Osteocyte (in vitro differentiated cells): ENCODE data around the gene GLG1. TPM values are rescaled to one million over a fixed set of nuclear protein-coding genes. Genes with fewer than 3 reads are reported as not detected.

Source experiments
- DNase-seq: peaks from one replicate; pipeline ENCODE4 v3.0.0; 2021; ENCODE audit warnings: mixed read lengths; ENCODE audit not compliant: unreplicated experiment; ENCODE audit errors: extremely low spot score
- H3K27ac Mint-ChIP-seq: one replicate; pipeline ENCODE4 v1.8.0; 2021; ENCODE audit warnings: mild to moderate bottlenecking, mixed read lengths; ENCODE audit not compliant: unreplicated experiment
- H3K27me3 Mint-ChIP-seq: one replicate; pipeline ENCODE4 v1.8.0; 2021; ENCODE audit warnings: mixed read lengths; ENCODE audit not compliant: unreplicated experiment
- H3K36me3 Mint-ChIP-seq: one replicate; pipeline ENCODE4 v1.8.0; 2021; ENCODE audit warnings: mixed read lengths; ENCODE audit not compliant: unreplicated experiment
- H3K4me1 Mint-ChIP-seq: one replicate; pipeline ENCODE4 v1.8.0; 2021; ENCODE audit warnings: mixed read lengths; ENCODE audit not compliant: unreplicated experiment
- H3K4me3 Mint-ChIP-seq: one replicate; pipeline ENCODE4 v1.8.0; 2021; ENCODE audit warnings: mild to moderate bottlenecking, moderate library complexity, mixed read lengths; ENCODE audit not compliant: unreplicated experiment
- H3K9me3 Mint-ChIP-seq: one replicate; pipeline ENCODE4 v1.8.0; 2021; ENCODE audit warnings: mixed read lengths; ENCODE audit not compliant: unreplicated experiment
- total RNA-seq: library from RNA; stranded (reverse); gene quantifications from 2 replicates; pipeline ENCODE4 v1.2.1, GENCODE V29; 2021
- TF ChIP-seq, protein P1 (sequence below): fragments of 200-600 bp; sonication (generic); IDR thresholded peaks from 2 replicates; pipeline ENCODE4 v1.5.0; 2021; ENCODE audit warnings: antibody characterized with exemption, mild to moderate bottlenecking, moderate library complexity

Gene GLG1
- total RNA-seq, 1 donor from 2014 or later = 241 TPM

DNA sequence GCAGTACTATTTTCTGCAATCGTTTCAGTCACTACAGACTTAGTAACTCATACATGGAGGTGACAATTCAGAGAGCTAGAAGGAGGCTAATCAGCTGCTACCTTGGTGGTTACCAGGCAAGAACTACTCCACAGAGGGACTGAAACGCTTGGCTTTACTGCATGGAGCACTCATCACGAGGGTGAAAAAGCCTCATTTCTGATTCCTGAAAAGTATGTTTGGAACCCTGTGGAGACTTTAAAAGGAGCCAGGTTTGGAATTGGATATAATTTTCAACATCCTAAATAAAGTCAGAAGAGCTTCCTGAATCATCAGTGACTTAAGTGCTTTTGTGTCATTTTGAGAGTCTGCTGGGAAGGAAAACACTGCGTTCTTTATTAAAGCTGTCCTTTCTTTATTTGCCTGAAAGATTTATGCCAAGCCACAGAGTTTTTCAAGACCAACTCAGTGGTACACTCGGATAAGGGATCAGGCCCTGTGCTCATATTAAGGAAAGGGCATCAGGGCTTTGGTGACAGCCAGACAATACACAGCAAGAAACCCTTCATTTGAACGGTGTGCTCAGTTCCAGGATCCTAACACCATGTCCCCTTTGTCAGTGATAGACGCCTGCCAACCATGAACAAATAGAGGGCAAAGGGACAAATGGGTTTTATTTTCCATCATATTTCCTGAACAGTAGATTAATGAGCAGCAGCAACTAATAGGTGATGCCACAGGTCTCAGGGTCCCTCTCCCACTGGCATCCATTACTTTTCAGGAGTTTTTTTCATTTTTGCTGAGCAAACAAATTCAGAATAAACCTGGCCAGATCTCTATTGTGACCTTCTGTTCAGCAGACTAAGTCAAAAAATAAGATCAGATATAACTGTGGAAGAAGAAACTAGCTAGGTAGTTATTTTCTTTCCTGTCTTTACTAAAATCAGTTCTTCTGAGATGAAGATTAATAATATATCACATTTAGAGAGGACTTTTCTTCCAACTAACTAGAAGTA lies 105.1 kb downstream of the GLG1 start:
- no peak overlapping the region for H3K27ac Mint-ChIP-seq
- TF ChIP-seq, protein P1, sequence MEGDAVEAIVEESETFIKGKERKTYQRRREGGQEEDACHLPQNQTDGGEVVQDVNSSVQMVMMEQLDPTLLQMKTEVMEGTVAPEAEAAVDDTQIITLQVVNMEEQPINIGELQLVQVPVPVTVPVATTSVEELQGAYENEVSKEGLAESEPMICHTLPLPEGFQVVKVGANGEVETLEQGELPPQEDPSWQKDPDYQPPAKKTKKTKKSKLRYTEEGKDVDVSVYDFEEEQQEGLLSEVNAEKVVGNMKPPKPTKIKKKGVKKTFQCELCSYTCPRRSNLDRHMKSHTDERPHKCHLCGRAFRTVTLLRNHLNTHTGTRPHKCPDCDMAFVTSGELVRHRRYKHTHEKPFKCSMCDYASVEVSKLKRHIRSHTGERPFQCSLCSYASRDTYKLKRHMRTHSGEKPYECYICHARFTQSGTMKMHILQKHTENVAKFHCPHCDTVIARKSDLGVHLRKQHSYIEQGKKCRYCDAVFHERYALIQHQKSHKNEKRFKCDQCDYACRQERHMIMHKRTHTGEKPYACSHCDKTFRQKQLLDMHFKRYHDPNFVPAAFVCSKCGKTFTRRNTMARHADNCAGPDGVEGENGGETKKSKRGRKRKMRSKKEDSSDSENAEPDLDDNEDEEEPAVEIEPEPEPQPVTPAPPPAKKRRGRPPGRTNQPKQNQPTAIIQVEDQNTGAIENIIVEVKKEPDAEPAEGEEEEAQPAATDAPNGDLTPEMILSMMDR = no peak
- peaks cover 15% of the 10 kb centered on the region for H3K4me1 Mint-ChIP-seq
- H3K4me3 Mint-ChIP-seq = no peak overlapping the region
- H3K9me3 Mint-ChIP-seq = no peaks in the 10 kb centered on the region
- DNase-seq = no peak
- no peaks in the 10 kb centered on the region for H3K27me3 Mint-ChIP-seq
- H3K36me3 Mint-ChIP-seq = peaks cover 16% of the 10 kb centered on the region

DNA sequence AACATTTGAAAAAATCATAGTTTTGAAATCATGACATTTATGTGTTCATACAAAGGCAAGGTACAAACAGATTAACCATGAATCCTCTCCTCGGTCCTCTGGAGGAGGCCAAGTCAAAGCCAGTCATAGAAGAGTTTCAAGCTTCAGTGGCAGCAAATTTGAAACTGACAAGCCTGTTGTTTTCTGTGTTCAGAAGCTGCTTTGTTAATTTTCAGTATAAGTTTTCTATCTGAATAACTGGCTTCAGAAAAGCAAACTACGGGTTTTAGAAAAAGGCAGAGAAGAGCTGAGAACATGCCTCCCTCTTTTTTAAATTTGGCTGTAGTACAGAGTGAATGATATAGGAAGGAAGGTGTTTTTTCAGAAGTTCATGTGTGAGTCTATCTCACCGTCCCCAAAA lies 106.0 kb downstream of the GLG1 start:
- Mint-ChIP-seq H3K27me3 (no peaks in the 10 kb centered on the region), H3K4me1 (peaks cover 13% of the 10 kb centered on the region), H3K4me3 (no peak overlapping the region), H3K9me3 (no peaks in the 10 kb centered on the region), H3K27ac (no peak overlapping the region), H3K36me3 (peaks cover 18% of the 10 kb centered on the region)
- DNase-seq = no peak
- TF ChIP-seq, protein P1 = no peak

DNA sequence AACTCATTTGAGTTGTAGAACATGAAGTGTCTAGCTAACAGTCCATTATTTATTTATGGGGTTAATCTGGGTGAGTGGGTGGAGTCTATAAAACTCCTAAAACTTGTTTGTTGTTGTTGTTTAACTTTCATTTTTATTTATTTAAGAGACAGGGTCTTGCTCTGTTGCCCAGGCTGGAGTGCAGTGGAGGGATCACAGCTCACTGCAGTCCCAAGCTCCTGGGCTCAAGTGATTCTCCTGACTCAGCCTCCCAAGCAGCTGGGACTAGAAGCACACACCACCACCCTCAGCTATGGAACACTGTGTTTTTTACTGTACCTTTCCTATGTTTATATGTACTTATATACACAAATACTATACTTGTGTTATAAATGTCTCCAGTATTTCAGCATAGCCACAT lies 107.8 kb downstream of the GLG1 start:
- TF ChIP-seq, protein P1 = no peak
- Mint-ChIP-seq H3K4me1 (peaks cover 7% of the 10 kb centered on the region), H3K4me3 (no peak overlapping the region), H3K36me3 (peaks cover 25% of the 10 kb centered on the region), H3K27me3 (no peaks in the 10 kb centered on the region), H3K9me3 (no peaks in the 10 kb centered on the region), H3K27ac (no peak overlapping the region)
- no peak for DNase-seq

DNA sequence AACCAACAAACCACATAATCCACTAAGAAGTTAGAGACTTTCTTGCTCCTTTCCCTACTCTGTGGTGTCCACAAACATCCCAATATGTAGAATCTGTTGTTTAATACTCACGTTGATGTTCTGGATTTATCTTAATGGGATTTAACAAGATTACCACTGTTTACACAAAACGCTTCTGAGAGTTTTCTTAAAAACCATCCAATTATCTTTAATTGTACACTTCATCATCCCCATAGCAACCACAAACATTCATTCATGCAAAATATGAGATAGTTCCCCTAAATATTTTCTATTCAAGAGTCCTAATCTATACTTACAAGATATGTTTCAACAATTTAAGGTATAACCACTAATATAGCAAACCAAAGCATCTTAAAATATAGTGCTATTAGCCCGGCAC lies 109.2 kb downstream of the GLG1 start:
- no peak for DNase-seq
- no peaks in the 10 kb centered on the region for H3K4me1 Mint-ChIP-seq
- TF ChIP-seq, protein P1 = no peak
- H3K27ac Mint-ChIP-seq = no peak overlapping the region
- no peaks in the 10 kb centered on the region for H3K27me3 Mint-ChIP-seq
- peaks cover 22% of the 10 kb centered on the region for H3K36me3 Mint-ChIP-seq
- no peaks in the 10 kb centered on the region for H3K9me3 Mint-ChIP-seq
- no peak overlapping the region for H3K4me3 Mint-ChIP-seq

DNA sequence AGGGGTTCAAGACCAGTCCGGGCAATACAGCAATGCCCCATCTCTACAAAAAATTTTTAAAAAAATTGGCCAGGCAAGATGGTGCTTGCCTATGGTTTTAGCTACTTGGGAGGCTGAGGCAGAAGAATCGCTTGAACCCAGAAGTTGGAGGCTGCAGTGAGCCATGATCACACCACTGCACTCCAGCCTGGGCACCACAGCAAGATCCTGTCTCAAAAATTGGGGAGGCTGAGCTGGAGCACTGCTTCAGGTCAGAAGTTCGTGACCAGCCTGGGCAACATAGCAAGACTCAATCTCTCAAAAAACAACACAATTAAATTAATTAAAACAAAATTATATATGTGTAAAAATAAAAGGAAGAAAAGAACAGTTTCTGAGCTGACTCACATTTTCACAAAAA lies 110.9 kb downstream of the GLG1 start:
- Mint-ChIP-seq H3K4me3 (no peak overlapping the region), H3K27me3 (no peaks in the 10 kb centered on the region), H3K27ac (no peak overlapping the region), H3K4me1 (no peaks in the 10 kb centered on the region), H3K9me3 (no peaks in the 10 kb centered on the region), H3K36me3 (peaks cover 25% of the 10 kb centered on the region)
- no peak for DNase-seq
- TF ChIP-seq, protein P1 = no peak
